Activated B cell treated with CpG ODN at 0.5 μM for 24 hours (primary cell): ENCODE measurements around the gene ANP32E. TPM values are rescaled to one million over a fixed set of nuclear protein-coding genes. Genes with fewer than 3 reads are reported as not detected.

Experiments
- ATAC-seq: fragments of 200-7000 bp; cut with Tn5 transposase; one replicate; pipeline ENCODE4 v1.10.0; 2021; ENCODE audit warnings: low read depth, mild to moderate bottlenecking, moderate library complexity
- CTCF ChIA-PET: fragments of 350-600 bp; sonication (Branson Sonifier 250); formaldehyde crosslinking; loops from one replicate; lab custom pipeline; 2021; ENCODE audit warnings: antibody characterized with exemption; lab: Charles Lee
- POLR2A ChIA-PET: fragments of 350-600 bp; sonication (Branson Sonifier 250); formaldehyde crosslinking; loops from one replicate; lab custom pipeline; 2021; ENCODE audit warnings: antibody characterized with exemption; lab: Charles Lee
- DNase-seq: peaks from one replicate; pipeline ENCODE4 v3.0.0; 2022
- H3K27ac Mint-ChIP-seq: one replicate; pipeline ENCODE4 v1.8.0; 2020; ENCODE audit warnings: mixed read lengths
- H3K27me3 Mint-ChIP-seq: one replicate; pipeline ENCODE4 v1.8.0; 2021; ENCODE audit warnings: mixed read lengths
- H3K36me3 Mint-ChIP-seq: one replicate; pipeline ENCODE4 v1.8.0; 2021; ENCODE audit warnings: low read depth, mixed read lengths
- H3K4me1 Mint-ChIP-seq: one replicate; pipeline ENCODE4 v1.8.0; 2021; ENCODE audit warnings: mixed read lengths
- H3K4me3 Mint-ChIP-seq: one replicate; pipeline ENCODE4 v1.8.0; 2020; ENCODE audit warnings: mild to moderate bottlenecking, mixed read lengths
- H3K9me3 Mint-ChIP-seq: one replicate; pipeline ENCODE4 v1.8.0; 2020; ENCODE audit warnings: mixed read lengths
- intact Hi-C: fragments of 100-400 bp; cut with micrococcal nuclease; formaldehyde crosslinking; loops from one replicate; pipeline ENCODE4 v1.15.1; 2024
- total RNA-seq: library from RNA; stranded (reverse); gene quantifications from 2 replicates; pipeline ENCODE4 v1.2.3, GENCODE V29; 2022
- TF ChIP-seq, protein P1 (sequence below): fragments of 200-600 bp; IDR thresholded peaks from one replicate; pipeline ENCODE4 v1.8.0; 2022; ENCODE audit warnings: antibody characterized with exemption, mild to moderate bottlenecking

The ANP32E gene
- total RNA-seq, 1 donor from 2014 or later: 70.5 TPM

GRCh38 chr1:150180474-150180873, 55.4 kb downstream of the ANP32E start:
- Mint-ChIP-seq H3K4me3 (no peak overlapping the region), H3K27ac (no peak overlapping the region), H3K9me3 (no peaks in the 10 kb centered on the region), H3K4me1 (no peaks in the 10 kb centered on the region), H3K36me3 (no peaks in the 10 kb centered on the region), H3K27me3 (no peaks in the 10 kb centered on the region)
- CTCF ChIA-PET: no interaction called here
- POLR2A ChIA-PET: no interaction called here
- intact Hi-C loops: no loop called here
- ATAC-seq: no peak
- TF ChIP-seq, protein P1, sequence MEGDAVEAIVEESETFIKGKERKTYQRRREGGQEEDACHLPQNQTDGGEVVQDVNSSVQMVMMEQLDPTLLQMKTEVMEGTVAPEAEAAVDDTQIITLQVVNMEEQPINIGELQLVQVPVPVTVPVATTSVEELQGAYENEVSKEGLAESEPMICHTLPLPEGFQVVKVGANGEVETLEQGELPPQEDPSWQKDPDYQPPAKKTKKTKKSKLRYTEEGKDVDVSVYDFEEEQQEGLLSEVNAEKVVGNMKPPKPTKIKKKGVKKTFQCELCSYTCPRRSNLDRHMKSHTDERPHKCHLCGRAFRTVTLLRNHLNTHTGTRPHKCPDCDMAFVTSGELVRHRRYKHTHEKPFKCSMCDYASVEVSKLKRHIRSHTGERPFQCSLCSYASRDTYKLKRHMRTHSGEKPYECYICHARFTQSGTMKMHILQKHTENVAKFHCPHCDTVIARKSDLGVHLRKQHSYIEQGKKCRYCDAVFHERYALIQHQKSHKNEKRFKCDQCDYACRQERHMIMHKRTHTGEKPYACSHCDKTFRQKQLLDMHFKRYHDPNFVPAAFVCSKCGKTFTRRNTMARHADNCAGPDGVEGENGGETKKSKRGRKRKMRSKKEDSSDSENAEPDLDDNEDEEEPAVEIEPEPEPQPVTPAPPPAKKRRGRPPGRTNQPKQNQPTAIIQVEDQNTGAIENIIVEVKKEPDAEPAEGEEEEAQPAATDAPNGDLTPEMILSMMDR: no peak
- DNase-seq: no peak

DNA sequence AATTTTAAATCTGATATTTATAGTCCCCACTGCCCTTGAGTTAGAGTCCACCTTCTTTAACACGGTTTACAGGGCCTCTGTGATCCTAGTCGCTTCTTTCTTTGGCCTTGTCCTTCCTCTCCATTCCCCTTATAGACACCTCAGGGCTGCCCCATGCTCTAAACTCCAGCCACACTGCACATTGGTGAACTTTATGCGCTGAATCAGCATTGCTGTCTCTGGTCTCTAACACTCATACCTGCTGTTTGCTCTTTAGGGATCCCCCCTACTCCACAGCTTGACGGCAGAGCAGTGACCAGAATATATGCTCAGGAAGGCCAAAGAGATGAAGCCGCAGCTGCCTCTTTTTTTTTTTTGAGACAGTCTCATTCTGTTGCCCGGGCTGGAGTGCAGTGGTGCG, 56.0 kb downstream of the ANP32E start:
- Mint-ChIP-seq H3K36me3 (no peaks in the 10 kb centered on the region), H3K4me1 (no peaks in the 10 kb centered on the region), H3K9me3 (no peaks in the 10 kb centered on the region), H3K27me3 (no peaks in the 10 kb centered on the region), H3K27ac (no peak overlapping the region), H3K4me3 (no peak overlapping the region)
- ATAC-seq: no peak
- ChIA-PET POLR2A (no interaction called here), CTCF (no interaction called here)
- TF ChIP-seq, protein P1: no peak
- DNase-seq: no peak
- intact Hi-C loops: no loop called here

DNA sequence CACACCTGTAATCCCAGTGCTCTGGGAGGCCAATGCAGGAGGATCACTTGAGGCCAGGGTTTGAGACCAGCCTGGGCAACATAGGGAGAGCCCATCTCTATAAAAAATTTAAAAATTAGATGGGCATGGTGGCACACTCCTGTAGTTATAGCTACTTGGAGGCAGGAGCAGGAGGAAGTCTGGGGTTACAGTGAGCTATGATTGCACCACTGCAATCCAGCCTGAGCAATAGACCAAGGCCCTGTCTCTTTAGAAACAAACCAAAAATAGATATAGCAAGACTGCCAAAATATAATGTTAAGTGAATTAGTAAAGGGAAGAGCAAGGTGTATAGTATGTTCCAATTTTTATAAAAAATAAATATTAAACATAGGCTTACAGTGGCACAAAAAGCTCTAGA, 57.4 kb downstream of the ANP32E start:
- Mint-ChIP-seq H3K4me3 (no peak overlapping the region), H3K27ac (no peak overlapping the region), H3K9me3 (no peaks in the 10 kb centered on the region), H3K27me3 (no peaks in the 10 kb centered on the region), H3K4me1 (no peaks in the 10 kb centered on the region), H3K36me3 (peaks cover under 1% of the 10 kb centered on the region)
- intact Hi-C loops: no loop called here
- TF ChIP-seq, protein P1: no peak
- ATAC-seq (no peak), DNase-seq (no peak)
- ChIA-PET CTCF (interaction anchor here (1.0 kb wide), 1 partner anchor 13 kb away, joined by 3 read pairs; no protein-coding TSS in a partner anchor), POLR2A (interaction anchor here (1.6 kb wide), 1 partner anchor 291 kb away, joined by 3 read pairs; a partner anchor contains a TSS)

DNA sequence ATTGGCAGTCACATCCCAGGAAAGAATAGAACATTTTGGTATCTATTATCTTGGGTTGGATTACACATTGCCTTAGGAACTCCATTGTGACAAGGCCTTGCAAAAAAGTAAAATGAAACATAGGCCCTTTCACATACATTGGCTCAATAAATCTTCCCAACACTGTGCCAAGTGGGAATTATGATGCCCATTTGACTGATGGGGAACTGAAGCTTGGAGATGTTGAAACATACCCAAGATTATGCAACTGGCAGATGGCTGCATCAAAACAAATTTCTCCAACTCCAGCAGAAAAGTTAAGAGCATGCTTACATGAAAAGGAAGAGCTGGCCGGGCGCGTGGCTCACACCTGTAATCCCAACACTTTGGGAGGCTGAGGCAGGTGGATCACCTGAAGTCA, 59.3 kb downstream of the ANP32E start:
- ChIA-PET POLR2A (interaction anchor here (1.4 kb wide), 1 partner anchor 10 kb away, joined by 13 read pairs; no protein-coding TSS in a partner anchor), CTCF (no interaction called here)
- Mint-ChIP-seq H3K27ac (no peak overlapping the region), H3K4me3 (no peak overlapping the region), H3K9me3 (no peaks in the 10 kb centered on the region), H3K27me3 (no peaks in the 10 kb centered on the region), H3K4me1 (no peaks in the 10 kb centered on the region), H3K36me3 (peaks cover 5% of the 10 kb centered on the region)
- no peak for DNase-seq
- no peak for ATAC-seq
- intact Hi-C loops: no loop called here
- TF ChIP-seq, protein P1: no peak

- H3K27me3 Mint-ChIP-seq: no peaks in the 10 kb centered on the region
- no peak overlapping the region for H3K4me3 Mint-ChIP-seq
- H3K36me3 Mint-ChIP-seq: peaks cover 5% of the 10 kb centered on the region
- POLR2A ChIA-PET: no interaction called here
- CTCF ChIA-PET: interaction anchor here (6.3 kb wide), 1 partner anchor 102 kb away, joined by 131 read pairs; the partner anchor contains the start of gene VPS45
- no peak for ATAC-seq
- H3K9me3 Mint-ChIP-seq: no peaks in the 10 kb centered on the region
- no peak for DNase-seq
- intact Hi-C loops: no loop called here
- peaks cover 7% of the 10 kb centered on the region for H3K4me1 Mint-ChIP-seq
- H3K27ac Mint-ChIP-seq: no peak overlapping the region
- TF ChIP-seq, protein P1: no peak
Measured at GRCh38 chr1:150173141-150173585, 62.7 kb downstream of the ANP32E start.
